K562 (cell line): Measurements from ENCODE around the gene FARP1. TPM values are rescaled to one million over a fixed set of nuclear protein-coding genes. Genes with fewer than 3 reads are reported as not detected.

Experiments used
- ATAC-seq: fragments of 200-7000 bp; cut with Tn5 transposase; 3 replicates; pipeline ENCODE4 v1.9.1; 2020; ENCODE audit warnings: moderate library complexity
- BruUV-seq: library from RNA; stranded (reverse); fragments of 400-500 nt; replicated peaks from 2 replicates; lab custom pipeline; 2021; lab: Mats Ljungman, UMichigan
- CTCF ChIA-PET: fragments of 300-600 bp; formaldehyde crosslinking; extraction: SDS; loops from one replicate; lab custom pipeline; 2021; ENCODE audit warnings: low intra/inter-chr PET ratio; lab: Yijun Ruan, JAX
- POLR2A ChIA-PET: fragments of 300-600, 350-650 bp; sonication (Branson Sonifier 250); formaldehyde crosslinking; extraction: SDS; loops from one replicate; lab custom pipeline; 2021; ENCODE audit warnings: antibody characterized with exemption, inconsistent platforms; lab: Yijun Ruan, JAX
- DNase-seq, 4 experiments: peaks; one replicate each; pipeline versions ENCODE4 v3.0.0 to v3.0.0-alpha.2; 2011 to 2018; ENCODE audit warnings: low spot score in 3 of 4, mixed read lengths in 3 of 4; ENCODE audit errors: extremely low read depth in 1 of 4
- FAIRE-seq: peaks from 2 replicates; lab custom pipeline; 2011; peaks lifted over from hg19 to GRCh38; lab: Jason Lieb, UNC
- H2AFZ ChIP-seq: 2 replicates; pipeline ENCODE4 v1.6.0; 2011; ENCODE audit warnings: low read depth, low read length, control low read depth, inconsistent platforms
- H3K27ac ChIP-seq: fragments of 200-600 bp; 3 replicates; pipeline ENCODE4 v1.8.0; 2011; ENCODE audit warnings: low read depth, mild to moderate bottlenecking, control low read depth, inconsistent platforms, low read length, moderate library complexity, mixed read lengths; ENCODE audit errors: extremely low read depth
- H3K27me3 ChIP-seq, 2 experiments: fragments of 300-600 bp in 1 of 2; 2 replicates in 1 of 2; 3 replicates in 1 of 2; pipeline versions ENCODE4 v1.6.0 to v1.8.0; 2011; ENCODE audit warnings: inconsistent platforms in 2 of 2, low read length in 2 of 2, mild to moderate bottlenecking in 1 of 2, mixed read lengths in 1 of 2, moderate library complexity in 1 of 2; ENCODE audit not compliant: control insufficient read depth in 2 of 2, insufficient read depth in 2 of 2
- H3K36me3 ChIP-seq: fragments of 300-600 bp; 3 replicates; pipeline ENCODE4 v1.8.0; 2011; ENCODE audit warnings: mild to moderate bottlenecking, low read length, inconsistent platforms; ENCODE audit not compliant: control insufficient read depth, insufficient read depth
- H3K4me1 ChIP-seq, 2 experiments: fragments of 200-600 bp in 1 of 2; replicated peaks in 1 of 2; 2 replicates in 1 of 2; 3 replicates in 1 of 2; pipeline versions ENCODE4 v1.5.1 to v1.8.0; 2011; ENCODE audit warnings: inconsistent platforms in 2 of 2, low read length in 2 of 2, mild to moderate bottlenecking in 1 of 2, mixed read lengths in 1 of 2, moderate library complexity in 1 of 2; ENCODE audit not compliant: control insufficient read depth in 2 of 2, insufficient read depth in 2 of 2
- H3K4me2 ChIP-seq: 2 replicates; pipeline ENCODE4 v1.6.1; 2011; ENCODE audit warnings: low read length, control low read depth, inconsistent platforms, mixed read lengths; ENCODE audit not compliant: insufficient read depth
- H3K4me3 ChIP-seq: fragments of 200-600 bp; sonication (generic), shearing (Covaris generic); 2 replicates; pipeline ENCODE4 v1.5.1; 2016; ENCODE audit warnings: control low read depth, inconsistent platforms
- H3K79me2 ChIP-seq: fragments of 200-600 bp; 3 replicates; pipeline ENCODE4 v1.8.0; 2011; ENCODE audit warnings: low read length, inconsistent platforms; ENCODE audit not compliant: control insufficient read depth, insufficient read depth
- H3K9ac ChIP-seq, 2 experiments: 2 replicates each; pipeline versions ENCODE4 v1.6.0 to v1.6.1; 2011; ENCODE audit warnings: low read depth in 2 of 2, low read length in 2 of 2, control low read depth in 1 of 2, inconsistent platforms in 1 of 2, mild to moderate bottlenecking in 1 of 2, mixed read lengths in 1 of 2; ENCODE audit not compliant: insufficient read depth in 1 of 2
- H3K9me1 ChIP-seq: one replicate; pipeline ENCODE4 v1.6.0; 2011; ENCODE audit warnings: inconsistent platforms, mild to moderate bottlenecking, low read length, moderate library complexity; ENCODE audit not compliant: control insufficient read depth, insufficient read depth
- H3K9me3 ChIP-seq: replicated peaks from 2 replicates; pipeline ENCODE4 v1.5.1; 2011; ENCODE audit warnings: low read depth, low read length, inconsistent platforms; ENCODE audit not compliant: control insufficient read depth, insufficient read depth
- H4K20me1 ChIP-seq: replicated peaks from 2 replicates; pipeline ENCODE4 v1.6.1; 2011; ENCODE audit warnings: low read length, inconsistent platforms, mixed read lengths; ENCODE audit not compliant: control insufficient read depth, insufficient read depth
- CBFB ChIP-seq: sonication (generic); formaldehyde crosslinking; IDR thresholded peaks from 2 replicates; pipeline ENCODE4 v1.4.0; 2020; ENCODE audit warnings: mild to moderate bottlenecking, missing genetic modification reagents
- FOXP1 ChIP-seq: sonication (generic); formaldehyde crosslinking; IDR thresholded peaks from 2 replicates; pipeline ENCODE4 v1.8.0; 2022; ENCODE audit warnings: mild to moderate bottlenecking, missing genetic modification reagents
- GATA2 ChIP-seq: sonication (generic); formaldehyde crosslinking; IDR thresholded peaks from 2 replicates; pipeline ENCODE4 v1.4.0; 2020; ENCODE audit warnings: mild to moderate bottlenecking, missing genetic modification reagents
- SMAD2 ChIP-seq: fragments of 150-350 bp; IDR thresholded peaks from 2 replicates; pipeline ENCODE4 v1.6.1; 2014; ENCODE audit warnings: low read depth, mild to moderate bottlenecking, low read length
- TAF15 ChIP-seq: fragments of 200-400 bp; formaldehyde crosslinking; IDR thresholded peaks from 2 replicates; pipeline ENCODE4 v1.6.1; 2017; ENCODE audit warnings: mild to moderate bottlenecking, low read depth, low read length, moderate library complexity
- U2AF1 ChIP-seq: fragments of 200-400 bp; formaldehyde crosslinking; optimal IDR thresholded peaks from 2 replicates; pipeline ENCODE3; 2017; ENCODE audit warnings: mild to moderate bottlenecking, low read depth, low read length, moderate library complexity
- ZNF12 ChIP-seq: sonication (generic); formaldehyde crosslinking; IDR thresholded peaks from 2 replicates; pipeline ENCODE4 v1.4.0; 2020; ENCODE audit warnings: mild to moderate bottlenecking, missing genetic modification reagents
- ZNF407 ChIP-seq: fragments of 450-650 bp; IDR thresholded peaks from 2 replicates; pipeline ENCODE4 v1.6.1; 2016; ENCODE audit warnings: low read depth
- WGBS: fragments of 100-300 bp; shearing (Covaris generic); methylation state at CpG from one replicate; pipeline ENCODE4 v1.1.6; 2016; ENCODE audit warnings: low coverage, mixed read lengths; ENCODE audit not compliant: insufficient coverage; ENCODE audit errors: missing lambda C conversion rate; 5-methylcytosine and 5-hydroxymethylcytosine counted together
- in situ Hi-C: fragments of 300-500 bp; cut with MboI; formaldehyde crosslinking; loops from 4 replicates; pipeline ENCODE4 v1.15.0; 2018; ENCODE audit warnings: inconsistent platforms, mixed read lengths
- intact Hi-C: fragments of 100-400 bp; cut with micrococcal nuclease; formaldehyde crosslinking; loops from 2 replicates; pipeline ENCODE4 v1.14.2; 2022
- polyA plus RNA-seq, 8 experiments: library from polyadenylated mRNA; depleted of rRNA in 4 of 8; stranded (reverse) in 5 of 8; unstranded in 3 of 8; fragments of >200 nt; fragmentation: Nextera tagmentation in 2 of 8; fragmentation: Illumina TruSeq in 1 of 8; extraction: Ambion mirVana in 2 of 8; extraction: Trizol in 1 of 8; gene quantifications; 2 replicates each; pipeline versions ENCODE4 v1.2.1 to v1.2.3, GENCODE V29; 2011 to 2014; ENCODE audit warnings: inconsistent platforms in 1 of 8, missing spikeins in 1 of 8
- total RNA-seq, 7 experiments: library from RNA; depleted of rRNA in 6 of 7; stranded (reverse); fragments of >200 nt in 6 of 7; fragmentation: Illumina TruSeq in 2 of 7; extraction: Trizol in 2 of 7; gene quantifications; 2 replicates each; pipeline versions ENCODE4 v1.2.1 to v1.2.3, GENCODE V29; 2011 to 2021; ENCODE audit warnings: low replicate concordance in 1 of 7
- TF ChIP-seq, protein P1 (sequence below), 2 experiments: fragments of 200-800 bp in 1 of 2; sonication (Bioruptor generic) in 1 of 2; sonication (generic) in 1 of 2; formaldehyde crosslinking in 1 of 2; IDR thresholded peaks in 1 of 2; conservative IDR thresholded peaks in 1 of 2; 2 replicates each; pipeline versions ENCODE4 v1.5.0 to v1.6.1; 2016 to 2020; ENCODE audit warnings: missing compliant biosample characterization in 1 of 2, missing genetic modification characterization in 1 of 2, missing genetic modification reagents in 1 of 2

The FARP1 gene
- total and polyA plus RNA-seq, 9 of the 15 experiments (the other 6 are each of a cell fraction or from before 2014, with no cell fraction given): 0.03 to 0.29 (median 0.05) TPM; not detected in 3

GRCh38 chr13:98332691-98333090, 189.8 kb downstream of the FARP1 start (continued):
- no peak for TF ChIP-seq ZNF407

DNA sequence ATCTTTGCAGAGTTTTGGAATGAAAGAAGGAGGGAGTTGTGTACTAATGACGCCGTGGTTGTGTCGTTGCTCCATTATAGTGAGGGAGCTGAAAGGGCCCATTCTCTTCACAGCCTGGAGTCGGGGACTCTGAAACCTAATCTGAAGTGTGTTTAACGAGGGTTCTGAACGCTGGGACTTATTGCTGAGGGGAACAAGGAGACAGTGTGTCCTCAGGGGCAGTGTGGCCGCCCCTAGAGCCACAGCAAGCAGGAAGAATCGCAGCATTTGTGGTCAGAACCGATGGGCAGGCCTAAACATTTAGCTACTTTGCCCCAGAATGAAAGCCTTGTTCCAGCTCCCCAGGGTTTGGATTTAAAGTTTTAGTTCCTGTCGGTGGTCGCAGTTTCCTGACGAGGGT, 190.6 kb downstream of the FARP1 start:
- Histone ChIP-seq H3K36me3 (no peaks in the 10 kb centered on the region), H3K4me1 (no peaks in the 10 kb centered on the region; a peak in 1 of 5 replicates), H3K4me2 (no peak overlapping the region), H3K9me3 (no peaks in the 10 kb centered on the region), H4K20me1 (no peaks in the 10 kb centered on the region), H3K9me1 (no peaks in the 10 kb centered on the region), H2AFZ (no peak overlapping the region), H3K27me3 (peaks cover 0 to 15% of the 10 kb centered on the region in 2 experiments; a peak in 1 of 5 replicates), H3K79me2 (no peaks in the 10 kb centered on the region), H3K9ac (no peak overlapping the region), H3K4me3 (no peak overlapping the region), H3K27ac (no peak overlapping the region)
- no peak for FAIRE-seq
- DNase-seq: no peak
- WGBS: 2% methylated on average over 8 of the region's 12 CpGs
- no peak for ATAC-seq
- BruUV-seq: no TSS peak
- in situ Hi-C loops (no loop called here), intact Hi-C loops (no loop called here)
- CTCF ChIA-PET: no interaction called here
- POLR2A ChIA-PET: no interaction called here
- no peak for TF ChIP-seq FOXP1 (CRISPR knock-in tag)
- no peak for TF ChIP-seq ZNF12 (CRISPR knock-in tag)
- TF ChIP-seq U2AF1: no peak
- TF ChIP-seq CBFB (CRISPR knock-in tag): no peak
- TF ChIP-seq, protein P1, sequence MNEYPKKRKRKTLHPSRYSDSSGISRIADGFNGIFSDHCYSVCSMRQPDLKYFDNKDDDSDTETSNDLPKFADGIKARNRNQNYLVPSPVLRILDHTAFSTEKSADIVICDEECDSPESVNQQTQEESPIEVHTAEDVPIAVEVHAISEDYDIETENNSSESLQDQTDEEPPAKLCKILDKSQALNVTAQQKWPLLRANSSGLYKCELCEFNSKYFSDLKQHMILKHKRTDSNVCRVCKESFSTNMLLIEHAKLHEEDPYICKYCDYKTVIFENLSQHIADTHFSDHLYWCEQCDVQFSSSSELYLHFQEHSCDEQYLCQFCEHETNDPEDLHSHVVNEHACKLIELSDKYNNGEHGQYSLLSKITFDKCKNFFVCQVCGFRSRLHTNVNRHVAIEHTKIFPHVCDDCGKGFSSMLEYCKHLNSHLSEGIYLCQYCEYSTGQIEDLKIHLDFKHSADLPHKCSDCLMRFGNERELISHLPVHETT (CRISPR knock-in tag; conservative IDR thresholded peaks at IDR 0.05 in 1 of 2, IDR thresholded peaks at IDR 0.05 in 1 of 2): no peak
- TF ChIP-seq GATA2: no peak
- TF ChIP-seq SMAD2: no peak
- no peak for TF ChIP-seq TAF15
